WERI-Rb-1 (cell line): ENCODE results near the gene OLFM1.
A peak's percentile ranks its signal among the peaks of the same experiment; 100 is the strongest.
"Not testable (repeated sequence)": the region's sequence is repeated elsewhere in the genome, so short reads cannot be mapped to it uniquely, and the experiment has no call there.

Source experiments
- DNase-seq: peaks from one replicate; pipeline ENCODE4 v3.0.0-alpha.2; 2020
- H3K27ac ChIP-seq: fragments of 250-450 bp; sonication (Bioruptor Pico); 2 replicates; pipeline ENCODE4 v1.5.1; 2020; ENCODE audit warnings: mild to moderate bottlenecking, moderate library complexity
- H3K27me3 ChIP-seq: fragments of 250-450 bp; sonication (Bioruptor Pico); 2 replicates; pipeline ENCODE4 v1.5.1; 2021; ENCODE audit warnings: mild to moderate bottlenecking, low read depth, moderate library complexity; ENCODE audit not compliant: insufficient read depth, severe bottlenecking
- H3K36me3 ChIP-seq: fragments of 250-450 bp; sonication (Bioruptor Pico); 2 replicates; pipeline ENCODE4 v1.5.1; 2020; ENCODE audit warnings: mild to moderate bottlenecking, moderate library complexity
- H3K4me3 ChIP-seq: 2 replicates; pipeline ENCODE4 v1.5.1; 2011; ENCODE audit warnings: low read depth, mild to moderate bottlenecking, control low read depth, low read length
- H3K9me3 ChIP-seq: fragments of 250-450 bp; sonication (Bioruptor Pico); 2 replicates; pipeline ENCODE4 v1.5.1; 2021; ENCODE audit warnings: mild to moderate bottlenecking, moderate library complexity; ENCODE audit not compliant: severe bottlenecking
- CTCF ChIP-seq: IDR thresholded peaks from 2 replicates; pipeline ENCODE4 v1.5.1; 2011; ENCODE audit warnings: low read depth, mild to moderate bottlenecking, control low read depth, inconsistent platforms, low read length

OLFM1 gene

GRCh38 chr9:135053133-135053532 is 34.3 kb upstream of the OLFM1 start:
- TF ChIP-seq CTCF = no peak
- no peak overlapping the region for H3K4me3 ChIP-seq
- H3K36me3 ChIP-seq = no peaks in the 10 kb centered on the region
- DNase-seq = no peak
- peaks cover 3% of the 10 kb centered on the region for H3K9me3 ChIP-seq
- H3K27ac ChIP-seq = no peak overlapping the region
- no peaks in the 10 kb centered on the region for H3K27me3 ChIP-seq

DNA sequence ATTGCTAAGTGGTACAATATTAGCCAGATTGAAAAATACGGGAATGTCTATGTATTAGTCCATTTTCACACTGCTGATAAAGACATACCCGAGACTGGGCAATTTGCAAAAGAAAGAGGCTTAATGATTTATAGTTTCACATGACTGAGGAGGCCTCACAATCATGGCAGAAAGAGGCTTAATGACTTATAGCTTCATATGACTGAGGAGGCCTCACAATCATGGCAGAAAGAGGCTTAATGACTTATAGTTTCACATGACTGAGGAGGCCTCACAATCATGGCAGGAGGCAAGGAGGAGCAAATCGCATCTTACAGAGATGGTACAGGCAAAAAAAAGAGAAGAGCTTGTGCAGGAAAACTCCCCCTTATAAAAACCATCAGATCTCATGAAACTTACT is 32.3 kb upstream of the OLFM1 start:
- Histone ChIP-seq H3K9me3 (peaks cover 3% of the 10 kb centered on the region), H3K36me3 (no peaks in the 10 kb centered on the region), H3K27me3 (no peaks in the 10 kb centered on the region), H3K4me3 (no peak overlapping the region), H3K27ac (peak overlapping the region; percentile 22)
- TF ChIP-seq CTCF = no peak
- no peak for DNase-seq

GRCh38 chr9:135056541-135056940 is 30.9 kb upstream of the OLFM1 start:
- H3K36me3 ChIP-seq = no peaks in the 10 kb centered on the region

GRCh38 chr9:135060461-135061116 is 26.9 kb upstream of the OLFM1 start:
- no peak for DNase-seq
- Histone ChIP-seq H3K4me3 (no peak overlapping the region), H3K9me3 (peaks cover 16% of the 10 kb centered on the region), H3K27ac (no peak overlapping the region), H3K27me3 (no peaks in the 10 kb centered on the region), H3K36me3 (no peaks in the 10 kb centered on the region)
- no peak for TF ChIP-seq CTCF

More at GRCh38 chr9:135056541-135056940, 30.9 kb upstream of the OLFM1 start:
- Histone ChIP-seq H3K27me3 (no peaks in the 10 kb centered on the region), H3K4me3 (no peak overlapping the region), H3K27ac (no peak overlapping the region), H3K9me3 (peaks cover 3% of the 10 kb centered on the region)
- no peak for DNase-seq
- no peak for TF ChIP-seq CTCF

DNA sequence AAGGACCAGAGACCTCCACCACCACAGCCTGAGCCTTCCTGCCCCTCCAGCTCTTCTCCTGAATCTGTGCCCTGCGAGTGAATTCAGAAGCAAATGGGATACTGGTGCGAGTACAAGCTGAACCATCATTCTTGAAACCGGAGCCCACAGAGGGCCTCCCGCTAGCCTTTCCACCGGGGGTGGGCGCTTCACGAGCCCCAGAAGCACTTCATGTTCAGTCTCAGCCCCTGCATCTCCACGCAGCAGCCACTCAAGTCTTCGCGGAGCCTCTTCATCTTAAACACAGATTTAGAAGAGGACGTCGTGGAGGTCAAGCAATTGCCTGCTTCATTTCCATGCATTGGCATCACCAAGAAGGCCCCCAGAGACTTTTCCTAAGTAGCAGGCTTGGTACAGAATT is 26.0 kb upstream of the OLFM1 start:
- Histone ChIP-seq H3K27ac (no peak overlapping the region), H3K27me3 (no peaks in the 10 kb centered on the region), H3K4me3 (no peak overlapping the region), H3K36me3 (no peaks in the 10 kb centered on the region), H3K9me3 (peaks cover 16% of the 10 kb centered on the region)
- no peak for DNase-seq
- no peak for TF ChIP-seq CTCF

GRCh38 chr9:135062254-135062653 is 25.2 kb upstream of the OLFM1 start:
- no peaks in the 10 kb centered on the region for H3K27me3 ChIP-seq
- H3K4me3 ChIP-seq = no peak overlapping the region
- no peak for TF ChIP-seq CTCF
- no peak for DNase-seq
- peaks cover 16% of the 10 kb centered on the region for H3K9me3 ChIP-seq
- H3K36me3 ChIP-seq = no peaks in the 10 kb centered on the region
- H3K27ac ChIP-seq = no peak overlapping the region

GRCh38 chr9:135063466-135063865 is 24.0 kb upstream of the OLFM1 start:
- not testable (repeated sequence) for DNase-seq

GRCh38 chr9:135063888-135064287 is 23.6 kb upstream of the OLFM1 start:
- not testable (repeated sequence) for DNase-seq, H3K27ac ChIP-seq, H3K36me3 ChIP-seq, H3K4me3 ChIP-seq, H3K27me3 ChIP-seq
- H3K9me3 ChIP-seq = peaks cover 16% of the 10 kb centered on the region

More at GRCh38 chr9:135063466-135063865, 24.0 kb upstream of the OLFM1 start:
- peaks cover 16% of the 10 kb centered on the region for H3K9me3 ChIP-seq
- not testable (repeated sequence) for H3K36me3 ChIP-seq, H3K27ac ChIP-seq, H3K4me3 ChIP-seq, H3K27me3 ChIP-seq
